Activated CD4-positive, alpha-beta memory T cell treated with anti-CD3 and anti-CD28 coated beads for 36 hours (primary cell): Measurements from ENCODE around the gene PPP1R11. TPM values are rescaled to one million over a fixed set of nuclear protein-coding genes. Genes with fewer than 3 reads are reported as not detected.
A peak's percentile ranks its signal among the peaks of the same experiment; 100 is the strongest.
"Not testable (repeated sequence)": the region's sequence is repeated elsewhere in the genome, so short reads cannot be mapped to it uniquely, and the experiment has no call there.

ENCODE experiments used
- CTCF ChIA-PET: fragments of 350-600 bp; sonication (Branson Sonifier 250); formaldehyde crosslinking; loops from one replicate; lab custom pipeline; 2021; ENCODE audit warnings: antibody characterized with exemption, inconsistent platforms; lab: Charles Lee
- POLR2A ChIA-PET: fragments of 350-600 bp; sonication (Branson Sonifier 250); formaldehyde crosslinking; loops from one replicate; lab custom pipeline; 2021; ENCODE audit warnings: antibody characterized with exemption; lab: Charles Lee
- DNase-seq: peaks from one replicate; pipeline ENCODE4 v3.0.0-alpha.2; 2020
- H3K27ac Mint-ChIP-seq: one replicate; pipeline ENCODE4 v1.8.0; 2021; ENCODE audit warnings: mixed read lengths
- H3K27me3 Mint-ChIP-seq: one replicate; pipeline ENCODE4 v1.8.0; 2021; ENCODE audit warnings: mixed read lengths
- H3K36me3 Mint-ChIP-seq: one replicate; pipeline ENCODE4 v1.8.0; 2021; ENCODE audit warnings: mixed read lengths
- H3K4me1 Mint-ChIP-seq: one replicate; pipeline ENCODE4 v1.8.0; 2021; ENCODE audit warnings: low read depth, mixed read lengths
- H3K4me3 Mint-ChIP-seq: one replicate; pipeline ENCODE4 v1.8.0; 2021; ENCODE audit warnings: mild to moderate bottlenecking, mixed read lengths
- H3K9me3 Mint-ChIP-seq: one replicate; pipeline ENCODE4 v1.8.0; 2021; ENCODE audit warnings: mixed read lengths
- intact Hi-C: fragments of 100-400 bp; cut with micrococcal nuclease; formaldehyde crosslinking; loops from one replicate; pipeline ENCODE4 v1.15.1; 2023
- total RNA-seq, 2 experiments: library from RNA; stranded (reverse); gene quantifications; one replicate each; pipeline ENCODE4 v1.2.3, GENCODE V29; 2021

The PPP1R11 gene
- total RNA-seq = 10 to 100 TPM; 51.3 to 55.0 TPM

- Mint-ChIP-seq H3K27me3 (peaks cover 8% of the 10 kb centered on the region), H3K4me1 (peaks cover 50% of the 10 kb centered on the region), H3K36me3 (peaks cover 45% of the 10 kb centered on the region), H3K9me3 (peaks cover 6% of the 10 kb centered on the region), H3K4me3 (peak within 1 kb of the TSS; percentile 88), H3K27ac (peak within 1 kb of the TSS; percentile 95)
- peak; percentile 100 for DNase-seq
- ChIA-PET CTCF (interaction anchor here (1.4 to 2.0 kb wide), 5 partner anchors 35 to 65 kb away, joined by 4 to 11 read pairs (median 6); no protein-coding TSS in a partner anchor), POLR2A (interaction anchor here (0.6 to 1.7 kb wide), 10 partner anchors 8 to 417 kb away, joined by 3 to 9 read pairs (median 3); partner anchors contain the start of genes RNF39 and TRIM26)
- intact Hi-C loops = loop anchor here (1.0 to 5.0 kb wide), 5 partner anchors 36 to 260 kb away; partner anchors contain the start of genes TRIM26 and TRIM39
Observed at GRCh38 chr6:30066577-30067459, at the start of gene PPP1R11. TSS of gene PPP1R11 (plus strand) at chr6:30067198. CDS start at chr6:30067411, 213 bp downstream.

GRCh38 chr6:30019819-30020218, 47.2 kb upstream of the PPP1R11 start:
- H3K36me3 Mint-ChIP-seq = peaks cover 5% of the 10 kb centered on the region
- DNase-seq = no peak
- CTCF ChIA-PET = no interaction called here

GRCh38 chr6:30020626-30021025, 46.4 kb upstream of the PPP1R11 start:
- Mint-ChIP-seq H3K9me3 (no peaks in the 10 kb centered on the region), H3K27ac (no peak overlapping the region), H3K4me3 (no peak overlapping the region), H3K27me3 (no peaks in the 10 kb centered on the region), H3K36me3 (peaks cover 5% of the 10 kb centered on the region), H3K4me1 (no peaks in the 10 kb centered on the region)
- intact Hi-C loops = no loop called here
- ChIA-PET POLR2A (no interaction called here), CTCF (no interaction called here)
- DNase-seq = no peak

More at GRCh38 chr6:30019819-30020218, 47.2 kb upstream of the PPP1R11 start:
- H3K27me3 Mint-ChIP-seq = no peaks in the 10 kb centered on the region
- H3K9me3 Mint-ChIP-seq = no peaks in the 10 kb centered on the region
- intact Hi-C loops = no loop called here
- H3K27ac Mint-ChIP-seq = no peak overlapping the region
- no peak overlapping the region for H3K4me3 Mint-ChIP-seq
- POLR2A ChIA-PET = no interaction called here
- H3K4me1 Mint-ChIP-seq = no peaks in the 10 kb centered on the region

- ChIA-PET CTCF (no interaction called here), POLR2A (no interaction called here)
- DNase-seq = no peak
Observed at GRCh38 chr6:30022189-30022588, 44.8 kb upstream of the PPP1R11 start.

GRCh38 chr6:30022712-30023111, 44.3 kb upstream of the PPP1R11 start:
- H3K27ac Mint-ChIP-seq, H3K9me3 Mint-ChIP-seq, H3K27me3 Mint-ChIP-seq, POLR2A ChIA-PET, CTCF ChIA-PET, H3K4me1 Mint-ChIP-seq, H3K4me3 Mint-ChIP-seq, H3K36me3 Mint-ChIP-seq, DNase-seq, intact Hi-C loops: not testable (repeated sequence)

More at GRCh38 chr6:30022189-30022588, 44.8 kb upstream of the PPP1R11 start:
- Mint-ChIP-seq H3K27ac (no peak overlapping the region), H3K27me3 (no peaks in the 10 kb centered on the region), H3K4me1 (no peaks in the 10 kb centered on the region), H3K4me3 (no peak overlapping the region), H3K36me3 (peaks cover 5% of the 10 kb centered on the region), H3K9me3 (no peaks in the 10 kb centered on the region)
- intact Hi-C loops = no loop called here

GRCh38 chr6:30025186-30025585, 41.8 kb upstream of the PPP1R11 start:
- DNase-seq = no peak
- Mint-ChIP-seq H3K4me3 (no peak overlapping the region), H3K4me1 (no peaks in the 10 kb centered on the region), H3K27ac (no peak overlapping the region), H3K9me3 (no peaks in the 10 kb centered on the region), H3K27me3 (no peaks in the 10 kb centered on the region), H3K36me3 (peaks cover 3% of the 10 kb centered on the region)
- intact Hi-C loops = no loop called here
- ChIA-PET POLR2A (no interaction called here), CTCF (interaction anchor here (1.1 to 1.6 kb wide), 2 partner anchors 9 to 12 kb away, joined by 3 to 8 read pairs; no protein-coding TSS in a partner anchor)

GRCh38 chr6:30029588-30029987, 37.4 kb upstream of the PPP1R11 start:
- Mint-ChIP-seq H3K27ac (no peak overlapping the region), H3K9me3 (no peaks in the 10 kb centered on the region), H3K4me3 (no peak overlapping the region), H3K27me3 (no peaks in the 10 kb centered on the region), H3K4me1 (no peaks in the 10 kb centered on the region), H3K36me3 (peaks cover under 1% of the 10 kb centered on the region)
- intact Hi-C loops = no loop called here
- DNase-seq = no peak
- CTCF ChIA-PET = interaction anchor here (1.4 kb wide), 1 partner anchor 182 kb away, joined by 3 read pairs; no protein-coding TSS in a partner anchor
- POLR2A ChIA-PET = no interaction called here

GRCh38 chr6:30031381-30031780, 35.6 kb upstream of the PPP1R11 start:
- Mint-ChIP-seq H3K9me3 (no peaks in the 10 kb centered on the region), H3K36me3 (peaks cover 5% of the 10 kb centered on the region), H3K4me1 (no peaks in the 10 kb centered on the region), H3K27me3 (no peaks in the 10 kb centered on the region), H3K27ac (no peak overlapping the region), H3K4me3 (no peak overlapping the region)
- CTCF ChIA-PET = no interaction called here
- DNase-seq = no peak
- POLR2A ChIA-PET = no interaction called here
- intact Hi-C loops = no loop called here

- intact Hi-C loops, H3K9me3 Mint-ChIP-seq, H3K36me3 Mint-ChIP-seq, POLR2A ChIA-PET, H3K4me1 Mint-ChIP-seq, H3K27me3 Mint-ChIP-seq, DNase-seq, H3K4me3 Mint-ChIP-seq, CTCF ChIA-PET, H3K27ac Mint-ChIP-seq: not testable (repeated sequence)
Observed at GRCh38 chr6:30033440-30033839, 33.6 kb upstream of the PPP1R11 start.

- Mint-ChIP-seq H3K4me3 (no peak overlapping the region), H3K4me1 (no peaks in the 10 kb centered on the region), H3K27me3 (no peaks in the 10 kb centered on the region), H3K27ac (no peak overlapping the region), H3K36me3 (peaks cover 5% of the 10 kb centered on the region), H3K9me3 (no peaks in the 10 kb centered on the region)
- no peak for DNase-seq
- ChIA-PET POLR2A (no interaction called here), CTCF (interaction anchor here (1.1 kb wide), 1 partner anchor 96 kb away, joined by 3 read pairs; no protein-coding TSS in a partner anchor)
- intact Hi-C loops = no loop called here
Observed at GRCh38 chr6:30035784-30036183, 31.2 kb upstream of the PPP1R11 start.

- peaks cover under 1% of the 10 kb centered on the region for H3K4me1 Mint-ChIP-seq
- no peaks in the 10 kb centered on the region for H3K27me3 Mint-ChIP-seq
- intact Hi-C loops = no loop called here
- no peak for DNase-seq
- POLR2A ChIA-PET = no interaction called here
- H3K4me3 Mint-ChIP-seq = no peak overlapping the region
- H3K27ac Mint-ChIP-seq = no peak overlapping the region
- no peaks in the 10 kb centered on the region for H3K9me3 Mint-ChIP-seq
- peaks cover 5% of the 10 kb centered on the region for H3K36me3 Mint-ChIP-seq
- CTCF ChIA-PET = interaction anchor here (0.8 to 1.3 kb wide), 2 partner anchors 61 to 299 kb away, joined by 3 to 4 read pairs; no protein-coding TSS in a partner anchor
Observed at GRCh38 chr6:30037182-30037788, 29.7 kb upstream of the PPP1R11 start.

- no peak overlapping the region for H3K4me3 Mint-ChIP-seq
- H3K9me3 Mint-ChIP-seq = no peaks in the 10 kb centered on the region
- peaks cover 8% of the 10 kb centered on the region for H3K4me1 Mint-ChIP-seq
- POLR2A ChIA-PET = no interaction called here
- intact Hi-C loops = no loop called here
- CTCF ChIA-PET = no interaction called here
- peaks cover 4% of the 10 kb centered on the region for H3K36me3 Mint-ChIP-seq
- DNase-seq = no peak
- no peaks in the 10 kb centered on the region for H3K27me3 Mint-ChIP-seq
- H3K27ac Mint-ChIP-seq = no peak overlapping the region
Observed at GRCh38 chr6:30041221-30041620, 25.8 kb upstream of the PPP1R11 start.
